H1 (cell line): Measurements from ENCODE around the gene MRPL55. TPM values are rescaled to one million over a fixed set of nuclear protein-coding genes. Genes with fewer than 3 reads are reported as not detected.
A peak's percentile ranks its signal among the peaks of the same experiment; 100 is the strongest.

Experiments used
- CTCF ChIA-PET: fragments of 300-600 bp; sonication (Branson Sonifier 250); formaldehyde crosslinking; loops from one replicate; lab custom pipeline; 2021; ENCODE audit not compliant: partially characterized antibody; lab: Charles Lee
- POLR2A ChIA-PET: fragments of 300-600 bp; sonication (Branson Sonifier 250); formaldehyde crosslinking; loops from one replicate; lab custom pipeline; 2021; ENCODE audit warnings: inconsistent platforms; ENCODE audit not compliant: partially characterized antibody; lab: Charles Lee
- DNase-seq, 2 experiments: peaks; one replicate each; pipeline versions ENCODE4 v3.0.0 to v3.0.0-alpha.2; 2010 to 2022; ENCODE audit warnings: low spot score in 2 of 2, low read depth in 1 of 2, mixed read lengths in 1 of 2
- FAIRE-seq: peaks from 2 replicates; lab custom pipeline; 2011; peaks lifted over from hg19 to GRCh38; lab: Jason Lieb, UNC
- H2AFZ ChIP-seq: 2 replicates; pipeline ENCODE4 v1.8.1; 2012; ENCODE audit warnings: low read length, inconsistent platforms
- H2AK5ac ChIP-seq: 2 replicates; pipeline ENCODE4 v1.6.1; 2013; ENCODE audit warnings: low read depth, low read length
- H2BK120ac ChIP-seq: replicated peaks from 2 replicates; pipeline ENCODE3; 2013; ENCODE audit warnings: low read depth, low read length, inconsistent platforms
- H2BK12ac ChIP-seq: 2 replicates; pipeline ENCODE4 v1.6.1; 2013; ENCODE audit warnings: low read depth, low read length
- H2BK15ac ChIP-seq: 2 replicates; pipeline ENCODE4 v1.6.1; 2013; ENCODE audit warnings: low read length
- H2BK20ac ChIP-seq: 2 replicates; pipeline ENCODE4 v1.6.1; 2013; ENCODE audit warnings: low read length
- H2BK5ac ChIP-seq: 2 replicates; pipeline ENCODE4 v1.6.1; 2013; ENCODE audit warnings: low read depth, low read length
- H3K14ac ChIP-seq: 2 replicates; pipeline ENCODE4 v1.6.1; 2013; ENCODE audit warnings: inconsistent platforms; ENCODE audit not compliant: insufficient read length
- H3K18ac ChIP-seq: 2 replicates; pipeline ENCODE4 v1.6.1; 2013; ENCODE audit warnings: low read length; ENCODE audit errors: extremely low read depth
- H3K23ac ChIP-seq: 2 replicates; pipeline ENCODE4 v1.6.1; 2013; ENCODE audit warnings: inconsistent platforms; ENCODE audit not compliant: insufficient read length
- H3K23me2 ChIP-seq: 2 replicates; pipeline ENCODE4 v1.6.1; 2013; ENCODE audit warnings: low read depth, low read length
- H3K27ac ChIP-seq: 2 replicates; pipeline ENCODE4 v1.6.1; 2011; ENCODE audit warnings: low read depth, low read length, inconsistent platforms
- H3K27me3 ChIP-seq, 4 experiments: replicated peaks in 1 of 4; 1 replicate in 1 of 4; 2 replicates in 3 of 4; pipeline versions ENCODE4 v1.6.1 to v1.8.1; 2011 to 2013; ENCODE audit warnings: low read length in 3 of 4, mild to moderate bottlenecking in 3 of 4, inconsistent platforms in 2 of 4, mixed read lengths in 2 of 4, moderate library complexity in 1 of 4; ENCODE audit not compliant: control insufficient read depth in 3 of 4, insufficient read depth in 3 of 4; ENCODE audit errors: extremely low read depth in 1 of 4
- H3K36me3 ChIP-seq, 4 experiments: 2 replicates each; pipeline versions ENCODE4 v1.6.1 to v1.8.1; 2011 to 2013; ENCODE audit warnings: mild to moderate bottlenecking in 4 of 4, low read length in 3 of 4, moderate library complexity in 2 of 4, control low read depth in 1 of 4, inconsistent platforms in 1 of 4; ENCODE audit not compliant: insufficient read depth in 4 of 4, control insufficient read depth in 2 of 4
- H3K4ac ChIP-seq: replicated peaks from 2 replicates; pipeline ENCODE3; 2013; ENCODE audit warnings: low read length, low read depth, mixed read lengths, inconsistent platforms; ENCODE audit not compliant: insufficient read length
- H3K4me1 ChIP-seq, 4 experiments: replicated peaks in 1 of 4; 1 replicate in 1 of 4; 2 replicates in 3 of 4; pipeline versions ENCODE4 v1.6.1 to v1.8.1; 2011 to 2013; ENCODE audit warnings: low read length in 3 of 4, inconsistent platforms in 2 of 4, mixed read lengths in 1 of 4; ENCODE audit not compliant: insufficient read depth in 4 of 4, control insufficient read depth in 3 of 4
- H3K4me2 ChIP-seq, 2 experiments: 2 replicates each; pipeline versions ENCODE4 v1.6.1 to v1.8.1; 2011 to 2013; ENCODE audit warnings: low read depth in 2 of 2, low read length in 2 of 2, control low read depth in 1 of 2, inconsistent platforms in 1 of 2, mild to moderate bottlenecking in 1 of 2; ENCODE audit not compliant: insufficient read depth in 1 of 2
- H3K4me3 ChIP-seq, 4 experiments: fragments of 200-600, 300-600 bp in 1 of 4; sonication (generic), shearing (Covaris generic), sonication (Bioruptor Twin) in 1 of 4; 2 replicates each; pipeline versions ENCODE4 v1.5.1 to v1.8.1; 2011 to 2016; ENCODE audit warnings: low read length in 4 of 4, low read depth in 3 of 4, control low read depth in 2 of 4, inconsistent platforms in 2 of 4, mild to moderate bottlenecking in 2 of 4, mixed read lengths in 1 of 4, moderate library complexity in 1 of 4; ENCODE audit not compliant: insufficient read depth in 2 of 4; ENCODE audit errors: extremely low read depth in 1 of 4
- H3K56ac ChIP-seq: replicated peaks from 2 replicates; pipeline ENCODE3; 2013; ENCODE audit warnings: low read depth, mild to moderate bottlenecking, mixed read lengths, low read length, inconsistent platforms; ENCODE audit not compliant: insufficient read length
- H3K79me1 ChIP-seq: 2 replicates; pipeline ENCODE4 v1.6.1; 2013; ENCODE audit warnings: low read depth, low read length, control low read depth
- H3K79me2 ChIP-seq, 2 experiments: 2 replicates each; pipeline versions ENCODE4 v1.6.1 to v1.8.1; 2012 to 2013; ENCODE audit warnings: low read length in 2 of 2, mild to moderate bottlenecking in 2 of 2, inconsistent platforms in 1 of 2; ENCODE audit not compliant: insufficient read depth in 2 of 2, control insufficient read depth in 1 of 2
- H3K9ac ChIP-seq, 4 experiments: replicated peaks in 1 of 4; 1 replicate in 1 of 4; 2 replicates in 3 of 4; pipeline versions ENCODE4 v1.6.1 to v1.8.1; 2011 to 2013; ENCODE audit warnings: low read depth in 3 of 4, low read length in 3 of 4, control low read depth in 2 of 4, mild to moderate bottlenecking in 2 of 4, moderate library complexity in 2 of 4, inconsistent platforms in 1 of 4; ENCODE audit errors: extremely low read depth in 1 of 4
- H3K9me3 ChIP-seq, 2 experiments: 2 replicates each; pipeline versions ENCODE4 v1.6.1 to v1.8.1; 2012 to 2013; ENCODE audit warnings: mild to moderate bottlenecking in 2 of 2, moderate library complexity in 2 of 2, control low read depth in 1 of 2, inconsistent platforms in 1 of 2, low read depth in 1 of 2, low read length in 1 of 2, mixed read lengths in 1 of 2; ENCODE audit not compliant: insufficient read depth in 2 of 2
- H4K20me1 ChIP-seq, 2 experiments: replicated peaks in 1 of 2; 2 replicates each; pipeline versions ENCODE3 to v1.8.1; 2011 to 2013; ENCODE audit warnings: inconsistent platforms in 2 of 2, low read length in 2 of 2, mild to moderate bottlenecking in 1 of 2; ENCODE audit not compliant: insufficient read depth in 2 of 2, control insufficient read depth in 1 of 2
- H4K5ac ChIP-seq: 2 replicates; pipeline ENCODE4 v1.6.1; 2013; ENCODE audit warnings: low read length, low read depth, mixed read lengths, inconsistent platforms; ENCODE audit not compliant: insufficient read length
- H4K8ac ChIP-seq: 2 replicates; pipeline ENCODE4 v1.8.0; 2013; ENCODE audit warnings: mild to moderate bottlenecking, moderate library complexity, low read length, inconsistent platforms; ENCODE audit not compliant: insufficient read depth; ENCODE audit errors: extremely low read depth
- H4K91ac ChIP-seq: replicated peaks from 2 replicates; pipeline ENCODE3; 2013; ENCODE audit warnings: low read length, mixed read lengths, inconsistent platforms; ENCODE audit not compliant: insufficient read length
- BCL11A ChIP-seq, 2 experiments: IDR thresholded peaks; one replicate each; pipeline ENCODE4 v1.6.1; 2011; ENCODE audit warnings: low read depth in 2 of 2, low read length in 2 of 2, mild to moderate bottlenecking in 2 of 2
- CBX5 ChIP-seq: fragments of 300-800, 300-1000 bp; sonication (generic); IDR thresholded peaks from 2 replicates; pipeline ENCODE4 v1.7.1; 2016; ENCODE audit warnings: antibody characterized with exemption, low read length, low read depth
- CREB1 ChIP-seq: IDR thresholded peaks from 2 replicates; pipeline ENCODE4 v1.6.1; 2012; ENCODE audit warnings: inconsistent platforms
- CTCF ChIP-seq, 3 experiments: IDR thresholded peaks; 1 replicate in 2 of 3; 2 replicates in 1 of 3; pipeline versions ENCODE4 v1.5.1 to v1.6.1; 2011; ENCODE audit warnings: low read length in 3 of 3, mild to moderate bottlenecking in 3 of 3, inconsistent platforms in 2 of 3, low read depth in 1 of 3, moderate library complexity in 1 of 3; ENCODE audit not compliant: insufficient read depth in 1 of 3; ENCODE audit errors: control extremely low read depth in 1 of 3
- SIN3A ChIP-seq, 2 experiments: IDR thresholded peaks in 1 of 2; conservative IDR thresholded peaks in 1 of 2; 2 replicates each; pipeline ENCODE4 v1.6.1; 2011 to 2012; ENCODE audit warnings: low read length in 2 of 2, improper control_type of control experiment in 1 of 2, low read depth in 1 of 2, mild to moderate bottlenecking in 1 of 2
- SUZ12 ChIP-seq: fragments of 200-600 bp; sonication (generic); IDR thresholded peaks from 2 replicates; pipeline ENCODE4 v1.6.1; 2012; ENCODE audit warnings: mild to moderate bottlenecking, inconsistent platforms, low read length, moderate library complexity, mixed read lengths
- ZNF274 ChIP-seq: IDR thresholded peaks from 2 replicates; pipeline ENCODE4 v1.7.0; 2012; ENCODE audit warnings: low read length, borderline replicate concordance; ENCODE audit errors: extremely low read depth
- WGBS, 2 experiments: shearing (Covaris generic) in 1 of 2; methylation state at CpG; one replicate each; pipeline versions ENCODE4 v1.1.6 to v1.1.7; 2013 to 2015; ENCODE audit warnings: low lambda C conversion rate in 2 of 2, mixed read lengths in 2 of 2, inconsistent platforms in 1 of 2, low coverage in 1 of 2, missing lambda C conversion rate in 1 of 2; ENCODE audit not compliant: insufficient replicate concordance in 2 of 2, insufficient coverage in 1 of 2, insufficient read length in 1 of 2; ENCODE audit errors: extremely low coverage in 1 of 2, missing lambda C conversion rate in 1 of 2; 5-methylcytosine and 5-hydroxymethylcytosine counted together
- polyA plus RNA-seq, 7 experiments: library from polyadenylated mRNA; depleted of rRNA in 3 of 7; stranded (reverse) in 5 of 7; unstranded in 2 of 7; fragments of >200 nt in 5 of 7; fragments of 200-250 nt in 2 of 7; gene quantifications; 1 replicate in 5 of 7; 2 replicates in 1 of 7; 4 replicates in 1 of 7; pipeline versions ENCODE4 v1.2.1 to v1.2.3, GENCODE V29; 2011 to 2013; ENCODE audit warnings: missing spikeins in 2 of 7, mixed read lengths in 2 of 7
- total RNA-seq: library from RNA; stranded (reverse); fragmentation: NEBNext Ultra II Directional; extraction: Animal tissue kit (Norgen Biotek cat#: 25700); gene quantifications from 2 replicates; pipeline ENCODE4 v1.2.1, GENCODE V29; 2021
- TF ChIP-seq, protein P1 (sequence below): IDR thresholded peaks from 2 replicates; pipeline ENCODE4 v1.6.1; 2012; ENCODE audit warnings: inconsistent platforms

Gene MRPL55
- total and polyA plus RNA-seq, 2 of the 8 experiments (the other 6 are each of a cell fraction or from before 2014, with no cell fraction given), result 59.0 to 244 TPM

DNA sequence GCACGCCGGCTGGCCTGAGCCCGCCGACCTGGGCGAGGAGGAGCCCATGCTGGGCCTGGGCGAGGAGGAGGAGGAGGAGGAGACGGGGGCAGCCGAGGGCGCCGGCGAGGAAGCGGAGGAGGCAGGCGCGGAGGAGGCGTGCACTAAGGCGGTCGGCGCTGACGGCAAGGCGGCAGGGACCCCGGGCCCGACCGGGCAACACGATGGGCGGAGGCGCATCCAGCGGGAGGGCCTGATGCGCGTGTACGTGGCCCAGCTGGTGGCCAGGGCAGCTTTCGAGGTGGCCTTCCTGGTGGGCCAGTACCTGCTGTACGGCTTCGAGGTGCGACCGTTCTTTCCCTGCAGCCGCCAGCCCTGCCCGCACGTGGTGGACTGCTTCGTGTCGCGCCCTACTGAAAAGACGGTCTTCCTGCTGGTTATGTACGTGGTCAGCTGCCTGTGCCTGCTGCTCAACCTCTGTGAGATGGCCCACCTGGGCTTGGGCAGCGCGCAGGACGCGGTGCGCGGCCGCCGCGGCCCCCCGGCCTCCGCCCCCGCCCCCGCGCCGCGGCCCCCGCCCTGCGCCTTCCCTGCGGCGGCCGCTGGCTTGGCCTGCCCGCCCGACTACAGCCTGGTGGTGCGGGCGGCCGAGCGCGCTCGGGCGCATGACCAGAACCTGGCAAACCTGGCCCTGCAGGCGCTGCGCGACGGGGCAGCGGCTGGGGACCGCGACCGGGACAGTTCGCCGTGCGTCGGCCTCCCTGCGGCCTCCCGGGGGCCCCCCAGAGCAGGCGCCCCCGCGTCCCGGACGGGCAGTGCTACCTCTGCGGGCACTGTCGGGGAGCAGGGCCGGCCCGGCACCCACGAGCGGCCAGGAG, 49.3 kb upstream of the MRPL55 start:
- no peak overlapping the region for H3K23ac ChIP-seq
- POLR2A ChIA-PET, result interaction anchor here (2.3 kb wide), 1 partner anchor 18 kb away, joined by 7 read pairs; the partner anchor contains the start of gene GUK1
- peak overlapping the region in 1 of 2 experiments; percentile 13; a peak in 1 of 4 replicates for H3K4me2 ChIP-seq
- peak overlapping the region; percentile 79; the same call in 1 of the 2 replicates for H4K8ac ChIP-seq
- FAIRE-seq (no peak), DNase-seq (no peak)
- CTCF ChIA-PET, result interaction anchor here (1.2 to 1.3 kb wide), 2 partner anchors 55 to 153 kb away, joined by 3 to 4 read pairs; no protein-coding TSS in a partner anchor
- no peaks in the 10 kb centered on the region for H3K36me3 ChIP-seq
- H4K5ac ChIP-seq, result no peak overlapping the region
- no peak overlapping the region for H3K27ac ChIP-seq
- H3K79me1 ChIP-seq, result 0 out of 2 replicates have a peak, but pooled peaks cover 2% of the 10 kb centered on the region
- no peaks in the 10 kb centered on the region for H3K9me3 ChIP-seq
- no peak overlapping the region for H3K4ac ChIP-seq
- H3K14ac ChIP-seq, result no peak overlapping the region
- peaks cover 1 to 3% of the 10 kb centered on the region in 2 experiments for H4K20me1 ChIP-seq
- no peak overlapping the region for H3K56ac ChIP-seq
- H2BK15ac ChIP-seq, result no peak overlapping the region
- H3K9ac ChIP-seq, result no peak overlapping the region
- no peak overlapping the region for H2AK5ac ChIP-seq
- no peak overlapping the region for H2BK5ac ChIP-seq
- no peak overlapping the region for H2BK12ac ChIP-seq
- no peaks in the 10 kb centered on the region for H3K79me2 ChIP-seq
- H4K91ac ChIP-seq, result peak overlapping the region; percentile 65
- H2AFZ ChIP-seq, result no peak overlapping the region
- H3K27me3 ChIP-seq, result peaks cover 0 to 5% (median 1%) of the 10 kb centered on the region in 4 experiments; a peak in 4 of 7 replicates
- H3K4me1 ChIP-seq, result peaks cover 0 to 9% (median 6%) of the 10 kb centered on the region in 4 experiments; a peak in 6 of 7 replicates
- no peak overlapping the region for H3K4me3 ChIP-seq
- H2BK120ac ChIP-seq, result no peak overlapping the region
- WGBS, 2 experiments, result 90% methylated on average over 57 of the region's 98 CpGs; no CpG with 5 or more reads in 1 of the 2 experiments
- no peak overlapping the region for H2BK20ac ChIP-seq
- no peak overlapping the region for H3K18ac ChIP-seq
- H3K23me2 ChIP-seq, result no peaks in the 10 kb centered on the region
- TF ChIP-seq ZNF274 (no peak), CBX5 (no peak), SIN3A (conservative IDR thresholded peaks at IDR 0.05 in 1 of 2, IDR thresholded peaks at IDR 0.05 in 1 of 2; ENCODE audit: low read depth in 1 of 2, low read length in 2 of 2) (no peak), CTCF (IDR thresholded peaks at IDR 0.05; ENCODE audit: control extremely low read depth in 1 of 3, insufficient read depth in 1 of 3, low read depth in 1 of 3, low read length in 3 of 3) (no peak), SUZ12 (no peak), BCL11A (IDR thresholded peaks at IDR 0.05; ENCODE audit: low read depth in 2 of 2, low read length in 2 of 2) (no peak), CREB1 (no peak)
- TF ChIP-seq, protein P1, sequence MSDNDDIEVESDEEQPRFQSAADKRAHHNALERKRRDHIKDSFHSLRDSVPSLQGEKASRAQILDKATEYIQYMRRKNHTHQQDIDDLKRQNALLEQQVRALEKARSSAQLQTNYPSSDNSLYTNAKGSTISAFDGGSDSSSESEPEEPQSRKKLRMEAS, result peak; percentile 45; the same call in 1 of the 2 replicates
